K562 (cell line): ENCODE results near the gene SMARCC1. TPM values are rescaled to one million over a fixed set of nuclear protein-coding genes. Genes with fewer than 3 reads are reported as not detected.

ENCODE experiments used
- ARID4B ChIP-seq: sonication (generic); formaldehyde crosslinking; IDR thresholded peaks from 2 replicates; pipeline ENCODE4 v1.8.0; 2022; ENCODE audit warnings: mild to moderate bottlenecking, missing genetic modification reagents
- CC2D1A ChIP-seq: fragments of 450-650 bp; IDR thresholded peaks from 2 replicates; pipeline ENCODE4 v1.6.1; 2017; ENCODE audit warnings: mild to moderate bottlenecking
- CREB3L1 ChIP-seq: fragments of 450-650 bp; IDR thresholded peaks from 2 replicates; pipeline ENCODE4 v1.6.1; 2014; ENCODE audit warnings: low read depth, mild to moderate bottlenecking, moderate library complexity, borderline replicate concordance
- ELF2 ChIP-seq: fragments of 250-450 bp; sonication (Bioruptor Pico); IDR thresholded peaks from 2 replicates; pipeline ENCODE4 v1.5.0; 2021; ENCODE audit warnings: mild to moderate bottlenecking
- FOS ChIP-seq: IDR thresholded peaks from 3 replicates; pipeline ENCODE4 v1.6.1; 2011; ENCODE audit not compliant: insufficient read length; ENCODE audit errors: extremely low read depth
- FOXJ3 ChIP-seq: sonication (generic); formaldehyde crosslinking; IDR thresholded peaks from 2 replicates; pipeline ENCODE4 v1.4.0; 2020; ENCODE audit warnings: mild to moderate bottlenecking, missing genetic modification reagents
- HDAC1 ChIP-seq, 2 experiments: fragments of 450-650 bp; IDR thresholded peaks; 2 replicates each; pipeline ENCODE4 v1.6.1; 2016 to 2017; ENCODE audit warnings: inconsistent platforms in 1 of 2, mild to moderate bottlenecking in 1 of 2, moderate library complexity in 1 of 2
- HDGF ChIP-seq: fragments of 450-650 bp; IDR thresholded peaks from 2 replicates; pipeline ENCODE4 v1.6.1; 2016
- ID3 ChIP-seq, 2 experiments: fragments of 250-450 bp in 1 of 2; fragments of 450-650 bp in 1 of 2; sonication (Bioruptor Pico) in 1 of 2; IDR thresholded peaks; 2 replicates each; pipeline versions ENCODE4 v1.6.1 to v1.8.0; 2016 to 2021; ENCODE audit warnings: mild to moderate bottlenecking in 2 of 2, moderate library complexity in 2 of 2, missing compliant biosample characterization in 1 of 2, missing genetic modification characterization in 1 of 2
- KAT8 ChIP-seq: fragments of 450-650 bp; IDR thresholded peaks from 2 replicates; pipeline ENCODE4 v1.6.1; 2016; ENCODE audit warnings: low read depth, mild to moderate bottlenecking
- KDM4B ChIP-seq, 2 experiments: fragments of 450-650 bp in 1 of 2; sonication (generic) in 1 of 2; IDR thresholded peaks; 2 replicates each; pipeline ENCODE4 v1.6.1; 2016 to 2017; ENCODE audit warnings: borderline replicate concordance in 2 of 2, antibody characterized with exemption in 1 of 2, low read depth in 1 of 2, mild to moderate bottlenecking in 1 of 2
- PHF20 ChIP-seq: fragments of 450-650 bp; IDR thresholded peaks from 2 replicates; pipeline ENCODE4 v1.6.1; 2018; ENCODE audit not compliant: partially characterized antibody
- PHF8 ChIP-seq: fragments of 200-600 bp; sonication (generic); IDR thresholded peaks from 2 replicates; pipeline ENCODE4 v1.6.1; 2012; ENCODE audit warnings: mixed run types, mild to moderate bottlenecking, inconsistent platforms, low read length, moderate library complexity, borderline replicate concordance
- PML ChIP-seq: IDR thresholded peaks from 2 replicates; pipeline ENCODE4 v1.6.1; 2012; ENCODE audit warnings: low read length, inconsistent platforms
- POLR2AphosphoS5 ChIP-seq: IDR thresholded peaks from 2 replicates; pipeline ENCODE4 v1.6.1; 2011; ENCODE audit warnings: mild to moderate bottlenecking, low read depth, low read length, moderate library complexity; ENCODE audit not compliant: control insufficient read depth, insufficient read depth
- RB1 ChIP-seq: fragments of 450-650 bp; IDR thresholded peaks from 2 replicates; pipeline ENCODE4 v1.6.1; 2017; ENCODE audit warnings: low read depth, mild to moderate bottlenecking
- ZBTB12 ChIP-seq: fragments of 250-450 bp; sonication (Bioruptor Pico); IDR thresholded peaks from 2 replicates; pipeline ENCODE4 v1.4.0; 2020
- polyA plus RNA-seq, 8 experiments: library from polyadenylated mRNA; depleted of rRNA in 4 of 8; stranded (reverse) in 5 of 8; unstranded in 3 of 8; fragments of >200 nt; fragmentation: Nextera tagmentation in 2 of 8; fragmentation: Illumina TruSeq in 1 of 8; extraction: Ambion mirVana in 2 of 8; extraction: Trizol in 1 of 8; gene quantifications; 2 replicates each; pipeline versions ENCODE4 v1.2.1 to v1.2.3, GENCODE V29; 2011 to 2014; ENCODE audit warnings: inconsistent platforms in 1 of 8, missing spikeins in 1 of 8
- total RNA-seq, 7 experiments: library from RNA; depleted of rRNA in 6 of 7; stranded (reverse); fragments of >200 nt in 6 of 7; fragmentation: Illumina TruSeq in 2 of 7; extraction: Trizol in 2 of 7; gene quantifications; 2 replicates each; pipeline versions ENCODE4 v1.2.1 to v1.2.3, GENCODE V29; 2011 to 2021; ENCODE audit warnings: low replicate concordance in 1 of 7

SMARCC1 gene
- total and polyA plus RNA-seq, 9 of the 15 experiments (the other 6 are each of a cell fraction or from before 2014, with no cell fraction given): 20.7 to 199 (median 66.0) TPM

GRCh38 chr3:47824541-47825473, 43.1 kb upstream of the SMARCC1 start (continued):
- TF ChIP-seq RB1 (peak; percentile 99), PHF8 (peak; percentile 99), ELF2 (CRISPR knock-in tag) (0 out of 2 replicates have a peak, but pooled peaks have one; percentile 17), POLR2AphosphoS5 (peak; percentile 90), CC2D1A (no peak), KAT8 (no peak), FOXJ3 (no peak), ID3 (CRISPR knock-in tag; IDR thresholded peaks at IDR 0.05) (no peak), ID3 (tag; IDR thresholded peaks at IDR 0.05) (peak; percentile 93), PML (peak; percentile 82), PHF20 (peak; percentile 92), ZBTB12 (CRISPR knock-in tag) (no peak), FOS (no peak), HDAC1 (IDR thresholded peaks at IDR 0.05) (peak in 1 of 2 experiments; percentile 88; a peak in 1 of 4 replicates), HDGF (peak; percentile 65; the same call in 1 of the 2 replicates), KDM4B (IDR thresholded peaks at IDR 0.05; ENCODE audit: borderline replicate concordance in 2 of 2, low read depth in 1 of 2) (peak in 1 of 2 experiments; percentile 73; a peak in 2 of 4 replicates), ARID4B (CRISPR knock-in tag) (peak; percentile 93), CREB3L1 (peak; percentile 79; the same call in 1 of the 2 replicates)
